ENCODE data around the gene NTF3. TPM values are rescaled to one million over a fixed set of nuclear protein-coding genes. Genes with fewer than 3 reads are reported as not detected.

NTF3 gene
- total RNA-seq, 1 donor from 2014 or later, result 13.0 TPM

GRCh38 chr12:5461966-5462365 is 30.1 kb downstream of the NTF3 start:
- H3K27me3 Mint-ChIP-seq, result peaks cover 2% of the 10 kb centered on the region
- no peaks in the 10 kb centered on the region for H3K9me3 Mint-ChIP-seq
- no peak overlapping the region for H3K4me3 Mint-ChIP-seq
- H3K27ac Mint-ChIP-seq, result no peak overlapping the region
- peaks cover 15% of the 10 kb centered on the region for H3K4me1 Mint-ChIP-seq (ENCODE audit: unreplicated experiment)
- no peak for DNase-seq (ENCODE audit: extremely low spot score, unreplicated experiment)
- TF ChIP-seq, protein P1, sequence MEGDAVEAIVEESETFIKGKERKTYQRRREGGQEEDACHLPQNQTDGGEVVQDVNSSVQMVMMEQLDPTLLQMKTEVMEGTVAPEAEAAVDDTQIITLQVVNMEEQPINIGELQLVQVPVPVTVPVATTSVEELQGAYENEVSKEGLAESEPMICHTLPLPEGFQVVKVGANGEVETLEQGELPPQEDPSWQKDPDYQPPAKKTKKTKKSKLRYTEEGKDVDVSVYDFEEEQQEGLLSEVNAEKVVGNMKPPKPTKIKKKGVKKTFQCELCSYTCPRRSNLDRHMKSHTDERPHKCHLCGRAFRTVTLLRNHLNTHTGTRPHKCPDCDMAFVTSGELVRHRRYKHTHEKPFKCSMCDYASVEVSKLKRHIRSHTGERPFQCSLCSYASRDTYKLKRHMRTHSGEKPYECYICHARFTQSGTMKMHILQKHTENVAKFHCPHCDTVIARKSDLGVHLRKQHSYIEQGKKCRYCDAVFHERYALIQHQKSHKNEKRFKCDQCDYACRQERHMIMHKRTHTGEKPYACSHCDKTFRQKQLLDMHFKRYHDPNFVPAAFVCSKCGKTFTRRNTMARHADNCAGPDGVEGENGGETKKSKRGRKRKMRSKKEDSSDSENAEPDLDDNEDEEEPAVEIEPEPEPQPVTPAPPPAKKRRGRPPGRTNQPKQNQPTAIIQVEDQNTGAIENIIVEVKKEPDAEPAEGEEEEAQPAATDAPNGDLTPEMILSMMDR (conservative IDR thresholded peaks at IDR 0.05), result no peak
- H3K36me3 Mint-ChIP-seq, result peaks cover 50% of the 10 kb centered on the region

- DNase-seq (ENCODE audit: extremely low spot score, unreplicated experiment), result no peak
- Mint-ChIP-seq H3K9me3 (no peaks in the 10 kb centered on the region), H3K27ac (no peak overlapping the region), H3K4me3 (no peak overlapping the region), H3K36me3 (peaks cover 37% of the 10 kb centered on the region), H3K4me1 (ENCODE audit: unreplicated experiment) (peaks cover under 1% of the 10 kb centered on the region), H3K27me3 (peaks cover 2% of the 10 kb centered on the region)
- TF ChIP-seq, protein P1 (conservative IDR thresholded peaks at IDR 0.05), result no peak
Observed at GRCh38 chr12:5464096-5464495, 32.2 kb downstream of the NTF3 start.

GRCh38 chr12:5465384-5465783 is 33.5 kb downstream of the NTF3 start:
- no peaks in the 10 kb centered on the region for H3K9me3 Mint-ChIP-seq
- no peak overlapping the region for H3K4me3 Mint-ChIP-seq
- H3K27ac Mint-ChIP-seq, result no peak overlapping the region
- TF ChIP-seq, protein P1 (conservative IDR thresholded peaks at IDR 0.05), result no peak
- DNase-seq (ENCODE audit: extremely low spot score, unreplicated experiment), result no peak
- peaks cover 2% of the 10 kb centered on the region for H3K27me3 Mint-ChIP-seq
- H3K36me3 Mint-ChIP-seq, result peaks cover 28% of the 10 kb centered on the region
- H3K4me1 Mint-ChIP-seq (ENCODE audit: unreplicated experiment), result peaks cover under 1% of the 10 kb centered on the region

DNA sequence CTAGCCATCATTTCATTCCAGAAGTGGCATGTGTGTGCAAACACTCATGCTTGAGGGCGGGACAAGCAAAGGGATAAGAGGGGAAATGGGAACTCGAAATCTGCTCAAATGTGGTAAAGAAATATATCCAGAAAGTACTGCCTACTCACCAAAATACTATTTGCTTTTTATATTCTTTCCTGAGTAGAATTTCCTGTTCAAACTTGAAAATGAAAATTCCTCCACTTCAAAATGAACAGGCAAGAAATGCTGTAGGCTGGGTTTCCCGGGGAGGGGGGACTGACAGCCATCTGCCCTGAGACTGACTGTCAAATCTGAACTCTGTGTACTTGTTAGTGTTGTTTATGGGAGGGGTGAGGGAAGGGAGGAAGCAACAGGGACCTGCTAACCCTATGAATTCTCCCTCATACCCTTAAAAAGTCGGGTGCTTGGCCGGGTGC is 34.6 kb downstream of the NTF3 start:
- Mint-ChIP-seq H3K4me3 (no peak overlapping the region), H3K27ac (peak overlapping the region; percentile 16), H3K4me1 (ENCODE audit: unreplicated experiment) (peaks cover 7% of the 10 kb centered on the region), H3K36me3 (peaks cover 23% of the 10 kb centered on the region), H3K27me3 (peaks cover 6% of the 10 kb centered on the region), H3K9me3 (no peaks in the 10 kb centered on the region)
- TF ChIP-seq, protein P1 (conservative IDR thresholded peaks at IDR 0.05), result no peak
- DNase-seq (ENCODE audit: extremely low spot score, unreplicated experiment), result no peak

DNA sequence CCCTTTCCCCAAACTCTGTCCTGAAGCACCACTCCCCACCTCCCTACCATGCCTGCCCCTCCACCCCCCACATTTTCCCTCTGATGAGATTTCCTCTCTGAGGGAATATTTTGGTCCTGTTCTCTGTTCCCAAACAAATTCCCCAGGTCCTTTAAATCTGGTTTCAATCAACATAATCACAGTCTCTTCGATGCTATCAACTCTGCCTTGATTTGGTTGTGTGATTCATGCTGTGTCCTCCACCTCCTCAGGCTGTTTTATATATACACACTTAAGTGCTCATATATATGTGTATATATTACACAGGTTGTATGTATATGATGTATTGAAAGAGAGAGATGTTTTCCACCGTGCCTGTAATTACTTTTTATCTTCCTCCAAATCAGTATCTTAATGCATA is 36.0 kb downstream of the NTF3 start:
- TF ChIP-seq, protein P1 (conservative IDR thresholded peaks at IDR 0.05), result no peak
- H3K27ac Mint-ChIP-seq, result no peak overlapping the region
- H3K36me3 Mint-ChIP-seq, result peaks cover 20% of the 10 kb centered on the region
- H3K4me3 Mint-ChIP-seq, result peak overlapping the region; percentile 15
- H3K9me3 Mint-ChIP-seq, result no peaks in the 10 kb centered on the region
- peaks cover 7% of the 10 kb centered on the region for H3K4me1 Mint-ChIP-seq (ENCODE audit: unreplicated experiment)
- no peak for DNase-seq (ENCODE audit: extremely low spot score, unreplicated experiment)
- peaks cover 6% of the 10 kb centered on the region for H3K27me3 Mint-ChIP-seq

- Mint-ChIP-seq H3K27ac (peak overlapping the region; percentile 42), H3K9me3 (no peaks in the 10 kb centered on the region), H3K27me3 (peaks cover 17% of the 10 kb centered on the region), H3K4me3 (no peak overlapping the region), H3K4me1 (ENCODE audit: unreplicated experiment) (peaks cover 17% of the 10 kb centered on the region), H3K36me3 (peaks cover 33% of the 10 kb centered on the region)
- DNase-seq (ENCODE audit: extremely low spot score, unreplicated experiment), result no peak
- TF ChIP-seq, protein P1 (conservative IDR thresholded peaks at IDR 0.05), result no peak
Observed at GRCh38 chr12:5470221-5470620, 38.3 kb downstream of the NTF3 start.

Data from type B pancreatic cell (in vitro differentiated cells).